Progenitor cell of endocrine pancreas (in vitro differentiated cells): Measurements from ENCODE around the gene TAF7. TPM values are rescaled to one million over a fixed set of nuclear protein-coding genes. Genes with fewer than 3 reads are reported as not detected.

Experiments
- DNase-seq: peaks from one replicate; pipeline ENCODE4 v3.0.0; 2021; ENCODE audit warnings: low spot score; ENCODE audit not compliant: unreplicated experiment
- H3K27ac Mint-ChIP-seq: 2 replicates; pipeline ENCODE4 v1.8.0; 2021; ENCODE audit warnings: mild to moderate bottlenecking, moderate library complexity, mixed read lengths
- H3K27me3 Mint-ChIP-seq: 2 replicates; pipeline ENCODE4 v1.8.0; 2021; ENCODE audit warnings: mixed read lengths
- H3K36me3 Mint-ChIP-seq: 2 replicates; pipeline ENCODE4 v1.8.0; 2022; ENCODE audit warnings: mixed read lengths; ENCODE audit not compliant: insufficient read depth
- H3K4me1 Mint-ChIP-seq: 2 replicates; pipeline ENCODE4 v1.8.0; 2021; ENCODE audit warnings: low read depth, mixed read lengths
- H3K4me3 Mint-ChIP-seq: 2 replicates; pipeline ENCODE4 v1.8.0; 2021; ENCODE audit warnings: low read depth, mild to moderate bottlenecking, moderate library complexity, mixed read lengths
- H3K9me3 Mint-ChIP-seq: 2 replicates; pipeline ENCODE4 v1.8.0; 2021; ENCODE audit warnings: low read depth, mixed read lengths
- long read RNA-seq: library from polyadenylated mRNA; unstranded; transcript quantifications from one replicate; pipeline ENCODE4 v2.0.0, GENCODE V29; 2020
- total RNA-seq: library from RNA; stranded (reverse); gene quantifications from 2 replicates; pipeline ENCODE4 v1.2.1, GENCODE V29; 2021
- TF ChIP-seq, protein P1 (sequence below): fragments of 200-600 bp; sonication (generic); IDR thresholded peaks from one replicate; pipeline ENCODE4 v1.5.0; 2021; ENCODE audit warnings: antibody characterized with exemption, mild to moderate bottlenecking; ENCODE audit not compliant: unreplicated experiment

The TAF7 gene, protein sequence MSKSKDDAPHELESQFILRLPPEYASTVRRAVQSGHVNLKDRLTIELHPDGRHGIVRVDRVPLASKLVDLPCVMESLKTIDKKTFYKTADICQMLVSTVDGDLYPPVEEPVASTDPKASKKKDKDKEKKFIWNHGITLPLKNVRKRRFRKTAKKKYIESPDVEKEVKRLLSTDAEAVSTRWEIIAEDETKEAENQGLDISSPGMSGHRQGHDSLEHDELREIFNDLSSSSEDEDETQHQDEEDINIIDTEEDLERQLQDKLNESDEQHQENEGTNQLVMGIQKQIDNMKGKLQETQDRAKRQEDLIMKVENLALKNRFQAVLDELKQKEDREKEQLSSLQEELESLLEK
- total RNA-seq: 90.9 and 95.6 TPM in 2 replicates
- long read RNA-seq, transcript TAF7-201 (1 exons, 2,334 nt): major isoform, 499 of 500 reads
- long read RNA-seq, partial matches to known transcripts: 0 of 500 reads
- long read RNA-seq, other reads (novel, unspliced or antisense): 1 of 500 reads

DNA sequence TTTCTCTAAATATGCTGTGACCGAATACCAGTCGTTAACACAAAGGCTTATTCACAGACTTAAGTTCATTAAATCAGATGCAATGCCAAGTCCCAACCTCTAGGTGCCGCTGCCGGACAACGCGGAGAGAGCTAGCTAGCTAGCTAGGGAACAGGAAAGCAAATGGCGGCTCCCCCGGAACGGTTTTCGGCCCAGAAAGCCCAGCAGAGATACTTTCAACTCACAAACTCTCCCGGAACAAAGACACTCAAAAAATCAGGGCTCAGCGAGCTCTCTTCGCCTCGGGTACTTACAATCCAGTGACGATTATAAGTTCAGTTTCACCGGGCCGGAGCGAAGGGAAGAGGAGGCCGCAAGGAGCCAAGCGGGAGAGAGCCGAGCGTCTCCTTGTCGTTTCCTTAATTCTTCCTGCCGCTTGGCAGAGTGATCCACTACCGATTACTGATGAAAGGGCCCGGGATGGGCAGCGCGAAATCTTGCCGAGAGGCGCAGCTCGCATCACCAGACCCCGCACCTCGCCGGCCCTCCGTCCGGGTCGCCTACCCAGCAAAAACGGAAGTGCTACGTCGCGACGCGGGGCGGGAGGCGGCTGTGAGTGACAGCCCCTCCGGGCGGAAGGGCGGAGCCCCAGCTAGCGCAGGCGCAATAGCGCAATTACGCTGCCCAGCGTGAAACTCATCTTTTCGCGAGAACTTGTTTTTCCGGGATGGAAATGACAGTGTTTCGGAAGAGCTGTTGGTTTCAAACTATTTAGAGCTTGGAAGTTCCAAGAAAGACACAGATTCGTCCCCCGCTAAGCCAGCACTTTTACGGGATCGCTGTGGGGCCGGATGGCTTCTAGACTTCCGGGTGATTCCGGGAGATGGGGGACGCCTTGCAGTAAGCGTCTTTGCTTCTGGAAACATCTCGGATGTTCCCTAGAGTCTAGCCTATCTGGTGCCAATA, at the start of gene TAF7:
TSS of gene TAF7 (minus strand) at position 560 of the 945 bp plus-strand sequence. CDS start 740 bp downstream, outside the sequence.
- peak within 1 kb of the TSS; percentile 99 for H3K4me3 Mint-ChIP-seq
- no peaks in the 10 kb centered on the region for H3K4me1 Mint-ChIP-seq
- TF ChIP-seq, protein P1, sequence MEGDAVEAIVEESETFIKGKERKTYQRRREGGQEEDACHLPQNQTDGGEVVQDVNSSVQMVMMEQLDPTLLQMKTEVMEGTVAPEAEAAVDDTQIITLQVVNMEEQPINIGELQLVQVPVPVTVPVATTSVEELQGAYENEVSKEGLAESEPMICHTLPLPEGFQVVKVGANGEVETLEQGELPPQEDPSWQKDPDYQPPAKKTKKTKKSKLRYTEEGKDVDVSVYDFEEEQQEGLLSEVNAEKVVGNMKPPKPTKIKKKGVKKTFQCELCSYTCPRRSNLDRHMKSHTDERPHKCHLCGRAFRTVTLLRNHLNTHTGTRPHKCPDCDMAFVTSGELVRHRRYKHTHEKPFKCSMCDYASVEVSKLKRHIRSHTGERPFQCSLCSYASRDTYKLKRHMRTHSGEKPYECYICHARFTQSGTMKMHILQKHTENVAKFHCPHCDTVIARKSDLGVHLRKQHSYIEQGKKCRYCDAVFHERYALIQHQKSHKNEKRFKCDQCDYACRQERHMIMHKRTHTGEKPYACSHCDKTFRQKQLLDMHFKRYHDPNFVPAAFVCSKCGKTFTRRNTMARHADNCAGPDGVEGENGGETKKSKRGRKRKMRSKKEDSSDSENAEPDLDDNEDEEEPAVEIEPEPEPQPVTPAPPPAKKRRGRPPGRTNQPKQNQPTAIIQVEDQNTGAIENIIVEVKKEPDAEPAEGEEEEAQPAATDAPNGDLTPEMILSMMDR: peak; percentile 91
- peaks cover 44% of the 10 kb centered on the region for H3K9me3 Mint-ChIP-seq
- H3K36me3 Mint-ChIP-seq: peaks cover 53% of the 10 kb centered on the region
- peak within 1 kb of the TSS; percentile 100 for H3K27ac Mint-ChIP-seq
- no peaks in the 10 kb centered on the region for H3K27me3 Mint-ChIP-seq
- peak; percentile 86 for DNase-seq

DNA sequence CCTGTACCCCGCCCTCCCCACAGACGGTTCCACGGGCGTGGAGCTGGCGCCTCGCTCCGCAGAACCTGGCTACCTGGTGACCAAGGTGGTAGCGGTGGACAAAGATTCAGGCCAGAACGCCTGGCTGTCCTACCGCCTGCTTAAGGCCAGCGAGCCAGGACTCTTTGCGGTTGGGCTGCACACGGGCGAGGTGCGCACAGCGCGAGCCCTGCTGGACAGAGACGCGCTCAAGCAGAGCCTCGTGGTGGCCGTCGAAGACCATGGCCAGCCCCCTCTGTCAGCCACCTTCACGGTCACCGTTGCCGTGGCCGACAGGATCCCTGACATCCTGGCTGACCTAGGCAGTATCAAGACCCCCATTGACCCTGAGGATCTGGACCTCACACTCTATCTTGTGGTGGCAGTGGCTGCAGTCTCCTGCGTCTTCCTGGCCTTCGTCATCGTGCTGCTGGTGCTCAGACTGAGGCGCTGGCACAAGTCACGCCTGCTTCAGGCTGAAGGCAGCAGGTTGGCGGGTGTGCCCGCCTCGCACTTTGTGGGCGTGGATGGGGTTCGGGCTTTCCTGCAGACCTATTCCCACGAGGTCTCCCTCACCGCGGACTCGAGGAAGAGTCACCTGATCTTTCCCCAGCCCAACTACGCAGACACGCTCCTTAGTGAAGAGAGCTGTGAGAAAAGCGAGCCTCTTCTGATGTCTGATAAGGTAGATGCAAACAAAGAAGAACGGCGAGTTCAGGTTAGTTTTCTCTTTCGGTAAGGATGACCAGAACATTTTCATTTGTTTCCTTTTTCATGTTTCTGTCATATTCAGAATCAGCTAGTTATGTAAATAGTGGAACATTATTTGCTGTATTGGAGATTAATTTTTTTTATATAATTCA, 45.7 kb upstream of the TAF7 start:
- H3K4me1 Mint-ChIP-seq: no peaks in the 10 kb centered on the region
- peaks cover 16% of the 10 kb centered on the region for H3K36me3 Mint-ChIP-seq
- no peaks in the 10 kb centered on the region for H3K27me3 Mint-ChIP-seq
- H3K9me3 Mint-ChIP-seq: peaks cover 50% of the 10 kb centered on the region
- TF ChIP-seq, protein P1: no peak
- DNase-seq: no peak
- H3K4me3 Mint-ChIP-seq: no peak overlapping the region
- no peak overlapping the region for H3K27ac Mint-ChIP-seq

DNA sequence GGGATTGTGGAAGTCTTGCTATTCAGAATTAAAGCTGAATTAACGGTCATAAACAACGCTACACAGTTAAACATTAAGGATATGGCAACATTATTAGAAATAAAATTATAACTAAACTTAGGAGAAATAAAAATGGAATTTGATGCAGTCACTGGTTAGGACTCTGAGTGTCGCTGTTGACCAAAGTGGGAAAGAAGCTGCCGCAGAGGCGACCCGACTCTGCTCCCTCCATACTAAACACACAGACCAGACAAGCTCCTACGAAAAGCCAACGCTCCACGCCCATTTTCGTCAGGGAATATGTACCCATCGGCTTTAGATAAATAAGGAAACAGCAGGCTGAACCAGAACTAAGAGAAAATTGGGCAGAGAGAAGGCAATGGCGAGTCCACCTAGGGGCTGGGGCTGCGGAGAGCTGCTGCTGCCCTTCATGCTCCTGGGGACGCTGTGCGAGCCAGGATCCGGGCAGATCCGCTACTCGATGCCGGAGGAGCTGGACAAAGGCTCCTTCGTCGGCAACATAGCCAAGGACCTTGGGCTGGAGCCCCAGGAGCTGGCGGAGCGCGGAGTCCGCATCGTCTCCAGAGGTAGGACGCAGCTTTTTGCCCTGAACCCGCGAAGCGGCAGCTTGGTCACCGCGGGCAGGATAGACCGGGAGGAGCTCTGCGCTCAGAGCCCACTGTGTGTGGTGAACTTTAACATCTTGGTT, 43.5 kb upstream of the TAF7 start, which contains the start of gene PCDHGA5:
TSS of gene PCDHGA5 (plus strand) at position 211 of the 709 bp plus-strand sequence. CDS start at position 380, 169 bp downstream.
- Mint-ChIP-seq H3K36me3 (peaks cover 18% of the 10 kb centered on the region), H3K9me3 (peaks cover 47% of the 10 kb centered on the region), H3K4me3 (no peak within 1 kb of the TSS), H3K4me1 (no peaks in the 10 kb centered on the region), H3K27me3 (no peaks in the 10 kb centered on the region), H3K27ac (no peak within 1 kb of the TSS)
- DNase-seq: no peak
- TF ChIP-seq, protein P1: no peak

DNA sequence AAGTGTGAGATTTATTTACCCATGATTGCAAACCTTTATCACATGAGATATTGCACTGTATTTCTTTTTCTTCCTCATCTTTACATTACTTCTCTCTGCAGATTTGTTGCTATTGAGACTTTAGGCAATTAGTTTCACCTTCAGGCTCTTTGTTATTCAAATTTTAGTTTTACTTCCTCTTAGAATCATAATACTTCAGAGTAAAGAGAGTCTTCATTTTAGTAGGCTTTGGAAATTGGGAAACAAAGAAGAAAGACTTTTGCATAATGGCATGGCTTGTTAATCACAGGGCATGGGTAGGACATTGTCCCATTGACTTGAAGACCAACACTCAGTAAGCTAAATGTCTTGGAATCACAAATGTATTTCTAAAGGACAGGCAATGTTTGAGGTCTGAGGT, 42.1 kb upstream of the TAF7 start:
- TF ChIP-seq, protein P1: no peak
- peaks cover 20% of the 10 kb centered on the region for H3K36me3 Mint-ChIP-seq

More for the DNA sequence above, 42.1 kb upstream of the TAF7 start:
- H3K27me3 Mint-ChIP-seq: no peaks in the 10 kb centered on the region
- H3K4me1 Mint-ChIP-seq: no peaks in the 10 kb centered on the region
- no peak overlapping the region for H3K27ac Mint-ChIP-seq
- DNase-seq: no peak
- no peak overlapping the region for H3K4me3 Mint-ChIP-seq
- peaks cover 51% of the 10 kb centered on the region for H3K9me3 Mint-ChIP-seq
